Stimulated activated CD4-positive, alpha-beta T cell treated with anti-CD3 and anti-CD28 coated beads, Interleukin-15, amount 100 ng/mL, for 48 hours (primary cell): Measurements from ENCODE around the gene KCND3.

ENCODE experiments used
- DNase-seq, 2 donors: peaks; one replicate each; pipeline ENCODE4 v3.0.0-alpha.2; 2020; ENCODE audit warnings: low read depth in 2 of 2

Gene KCND3

GRCh38 chr1:111959436-111959835, 30.0 kb downstream of the KCND3 start:
- no peak for DNase-seq

GRCh38 chr1:111958851-111959250, 30.6 kb downstream of the KCND3 start:
- DNase-seq: no peak

- DNase-seq: no peak
Observed at GRCh38 chr1:111958075-111958474, 31.4 kb downstream of the KCND3 start.

- DNase-seq: no peak
Observed at GRCh38 chr1:111956155-111956771, 33.2 kb downstream of the KCND3 start.

GRCh38 chr1:111955755-111956154, 33.7 kb downstream of the KCND3 start:
- DNase-seq: no peak

GRCh38 chr1:111953797-111954196, 35.7 kb downstream of the KCND3 start:
- DNase-seq: no peak

- no peak for DNase-seq
Observed at GRCh38 chr1:111952125-111952657, 37.3 kb downstream of the KCND3 start.

GRCh38 chr1:111948209-111949171, 41.0 kb downstream of the KCND3 start:
- no peak for DNase-seq

- DNase-seq: no peak
Observed at GRCh38 chr1:111943846-111944749, 45.4 kb downstream of the KCND3 start.

- DNase-seq: no peak
Observed at GRCh38 chr1:111943066-111943465, 46.4 kb downstream of the KCND3 start.

GRCh38 chr1:111938536-111938935, 50.9 kb downstream of the KCND3 start:
- DNase-seq: no peak

GRCh38 chr1:111938123-111938522, 51.3 kb downstream of the KCND3 start:
- DNase-seq: no peak

- DNase-seq: no peak
Observed at GRCh38 chr1:111937147-111937725, 52.2 kb downstream of the KCND3 start.

GRCh38 chr1:111934106-111934852, 55.2 kb downstream of the KCND3 start:
- DNase-seq: no peak

GRCh38 chr1:111930356-111930755, 59.1 kb downstream of the KCND3 start:
- DNase-seq: no peak

GRCh38 chr1:111928531-111928930, 60.9 kb downstream of the KCND3 start:
- DNase-seq: no peak

- no peak for DNase-seq
Observed at GRCh38 chr1:111927652-111928051, 61.8 kb downstream of the KCND3 start.

GRCh38 chr1:111924786-111925185, 64.7 kb downstream of the KCND3 start:
- no peak for DNase-seq

- DNase-seq: no peak
Observed at GRCh38 chr1:111923766-111924165, 65.7 kb downstream of the KCND3 start.

GRCh38 chr1:111921948-111922347, 67.5 kb downstream of the KCND3 start:
- DNase-seq: no peak
